ENCODE data around the gene PCBP3.
"Not testable (repeated sequence)": the region's sequence is repeated elsewhere in the genome, so short reads cannot be mapped to it uniquely, and the experiment has no call there.

Gene PCBP3

DNA sequence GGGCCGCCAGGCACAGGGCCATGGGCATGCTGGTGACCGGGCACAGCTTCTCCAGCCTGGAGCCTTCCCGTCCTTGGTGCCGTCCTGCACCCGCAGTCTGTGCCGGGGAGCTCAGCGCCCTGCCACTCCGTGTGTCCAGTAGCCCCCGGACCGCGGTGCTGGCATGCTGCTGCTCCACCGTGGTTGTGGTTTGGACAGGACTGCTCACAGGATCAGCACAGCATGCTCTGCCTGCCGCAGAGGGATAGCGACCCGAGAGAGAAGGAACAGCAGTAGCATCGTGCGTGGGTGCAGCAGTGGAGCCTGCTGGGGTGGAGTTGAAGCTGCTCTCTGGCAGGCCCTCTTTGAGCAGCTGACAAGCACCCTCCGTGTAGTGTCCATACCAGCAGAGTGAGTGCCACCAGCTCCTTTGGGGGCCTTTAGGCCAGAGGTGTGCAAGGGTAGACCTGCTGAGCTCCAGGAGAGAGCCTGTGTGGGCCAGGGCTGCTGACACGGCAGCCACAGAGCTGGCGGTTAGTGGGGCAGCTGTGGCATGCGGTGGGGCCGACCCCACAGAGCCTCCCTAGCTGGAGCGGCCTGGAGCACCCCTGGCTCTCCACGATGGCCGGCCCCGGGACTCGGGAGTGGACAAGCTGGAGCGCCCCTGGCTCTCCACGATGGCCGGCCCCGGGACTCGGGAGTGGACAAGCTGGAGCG lies 6.4 kb upstream of the PCBP3 start:
- DNase-seq, result no peak

- no peak for DNase-seq
Measured at GRCh38 chr21:45637883-45638282, 5.6 kb upstream of the PCBP3 start.

GRCh38 chr21:45638707-45639106 lies 4.8 kb upstream of the PCBP3 start:
- no peak for DNase-seq

DNA sequence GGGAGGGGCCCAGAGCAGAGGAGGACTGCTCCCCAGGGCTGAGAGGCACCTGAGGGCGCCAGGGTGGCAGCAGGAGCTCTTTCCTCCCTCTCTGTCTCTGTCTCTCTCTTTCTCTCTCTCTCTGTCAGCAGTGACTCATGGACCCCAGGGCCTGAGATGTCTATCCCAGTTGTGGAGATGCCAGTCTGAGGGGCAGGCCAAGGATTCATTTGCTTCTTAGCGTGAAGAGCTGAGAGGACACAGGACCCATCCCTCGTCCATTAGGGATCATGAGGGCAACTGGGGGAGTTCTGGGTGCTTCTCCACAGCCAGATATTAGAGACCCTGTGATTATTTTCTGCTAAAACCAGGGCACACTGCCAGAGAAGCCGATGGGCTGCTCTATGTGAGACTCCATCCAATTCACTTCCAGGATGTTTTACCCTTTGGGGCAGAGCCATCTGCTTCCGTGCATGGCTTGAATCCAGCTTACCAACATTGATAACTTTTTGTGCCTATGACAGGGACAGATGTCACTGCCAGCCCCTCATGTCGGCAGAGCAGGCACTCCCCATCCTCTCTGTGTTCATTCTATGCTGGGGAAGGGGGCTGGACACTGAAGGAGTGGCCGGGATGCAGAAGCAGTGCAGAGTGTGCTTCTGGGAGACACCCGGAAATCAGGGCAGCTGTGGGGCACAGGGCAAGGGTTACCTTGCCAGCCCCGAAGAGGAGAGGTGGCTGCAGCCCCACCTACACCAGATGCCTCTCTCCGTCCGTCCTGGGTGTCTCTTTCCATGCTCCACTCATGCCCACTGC lies 4.1 kb upstream of the PCBP3 start:
- DNase-seq, result no peak

GRCh38 chr21:45640001-45640887 lies 3.3 kb upstream of the PCBP3 start:
- DNase-seq, result no peak

- DNase-seq, result no peak
Measured at GRCh38 chr21:45640888-45641479, 2.5 kb upstream of the PCBP3 start.

DNA sequence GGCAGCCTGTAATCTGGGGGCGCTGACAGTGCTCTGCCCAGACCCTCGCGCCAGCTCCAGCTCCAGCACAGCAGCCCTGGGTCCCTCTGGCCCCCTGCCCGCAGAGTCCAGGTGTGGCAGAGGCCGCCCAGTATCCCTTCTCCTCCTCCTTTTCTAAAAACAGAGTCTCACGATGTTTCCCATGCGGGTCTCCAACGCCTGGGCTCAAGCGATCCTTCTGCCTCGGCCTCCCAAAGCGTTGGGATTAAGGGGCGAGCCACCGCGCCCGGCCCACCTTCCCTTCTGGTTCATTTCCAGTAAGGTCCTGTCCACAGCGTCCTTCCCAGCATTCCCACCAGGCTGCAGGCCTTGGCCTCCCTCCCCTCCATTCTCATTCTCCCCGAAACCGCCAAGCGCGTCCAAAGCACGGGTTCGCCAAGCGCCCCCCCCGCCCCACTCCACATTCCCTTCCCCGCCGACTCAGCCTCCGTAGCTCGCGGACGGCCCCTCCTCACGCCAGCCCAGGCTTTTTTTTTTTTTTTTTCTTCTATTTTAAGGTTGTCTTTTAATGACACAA lies 2.0 kb upstream of the PCBP3 start:
- no peak for DNase-seq

GRCh38 chr21:45642122-45642813 lies 1.3 kb upstream of the PCBP3 start:
- DNase-seq, result peak; percentile 49

DNA sequence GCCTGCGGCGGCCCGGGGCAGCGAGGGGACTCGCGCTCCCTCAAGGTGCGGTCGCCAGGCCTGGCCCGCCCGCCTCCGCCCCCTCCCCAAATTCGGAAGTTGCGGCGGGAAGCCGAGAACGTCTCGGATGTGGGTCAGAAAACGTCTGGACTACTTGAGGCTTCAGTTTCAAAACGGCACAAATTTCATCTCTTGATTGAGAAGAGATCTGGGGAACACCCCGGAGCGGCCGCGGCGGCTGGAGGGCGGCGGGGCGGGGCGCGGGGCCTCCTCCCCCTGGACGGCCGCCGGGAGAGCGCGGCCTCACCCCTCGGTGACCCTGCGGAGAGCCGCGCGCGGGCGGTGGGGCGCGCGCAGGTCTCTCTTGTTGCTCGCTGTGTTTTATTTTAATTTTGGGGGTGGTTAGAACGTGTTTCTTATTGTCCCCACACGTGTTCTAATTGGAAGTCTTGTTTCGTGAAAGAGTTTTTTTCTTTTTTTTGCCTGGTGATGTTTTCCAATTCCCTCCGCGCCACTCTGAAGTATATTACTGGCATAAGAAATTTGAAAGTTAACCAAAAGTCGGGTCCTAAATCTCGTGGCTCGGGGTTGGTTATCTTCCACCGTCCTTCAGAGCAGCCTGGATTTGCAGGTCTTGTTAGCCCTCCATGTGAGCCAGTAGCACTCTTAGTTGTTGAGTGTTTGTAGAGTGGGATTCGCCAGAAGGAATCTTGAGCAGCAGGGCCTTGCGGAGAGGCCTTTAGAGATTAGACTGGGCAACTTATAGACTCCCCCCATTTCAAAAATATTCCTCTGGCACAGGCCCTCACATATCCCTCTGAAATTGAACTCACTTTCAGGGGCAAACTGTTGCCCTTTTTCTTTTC lies 749 bp downstream of the PCBP3 start:
- no peak for DNase-seq

- no peak for DNase-seq
Measured at GRCh38 chr21:45651921-45652320, 8.4 kb downstream of the PCBP3 start.

DNA sequence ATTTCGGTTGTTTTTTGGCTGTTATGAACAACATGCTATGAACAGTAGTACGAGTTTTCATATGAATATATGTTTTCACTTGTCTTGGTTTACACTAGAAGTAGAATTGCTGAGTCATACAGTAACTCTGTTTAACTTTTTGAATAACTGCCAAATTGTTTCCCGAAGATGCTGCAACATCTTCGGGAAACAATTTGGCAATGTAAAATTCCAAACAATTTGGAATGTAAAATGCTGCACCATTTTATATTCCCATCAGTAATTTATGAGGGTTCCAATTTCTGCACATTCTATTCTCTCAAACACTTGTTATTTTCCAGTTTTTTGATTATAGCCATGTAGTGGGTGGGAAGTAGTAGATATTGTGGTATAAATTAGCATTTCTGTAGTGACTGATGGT lies 11.6 kb downstream of the PCBP3 start:
- no peak for DNase-seq

GRCh38 chr21:45656114-45656513 lies 12.6 kb downstream of the PCBP3 start:
- DNase-seq, result not testable (repeated sequence)

DNA sequence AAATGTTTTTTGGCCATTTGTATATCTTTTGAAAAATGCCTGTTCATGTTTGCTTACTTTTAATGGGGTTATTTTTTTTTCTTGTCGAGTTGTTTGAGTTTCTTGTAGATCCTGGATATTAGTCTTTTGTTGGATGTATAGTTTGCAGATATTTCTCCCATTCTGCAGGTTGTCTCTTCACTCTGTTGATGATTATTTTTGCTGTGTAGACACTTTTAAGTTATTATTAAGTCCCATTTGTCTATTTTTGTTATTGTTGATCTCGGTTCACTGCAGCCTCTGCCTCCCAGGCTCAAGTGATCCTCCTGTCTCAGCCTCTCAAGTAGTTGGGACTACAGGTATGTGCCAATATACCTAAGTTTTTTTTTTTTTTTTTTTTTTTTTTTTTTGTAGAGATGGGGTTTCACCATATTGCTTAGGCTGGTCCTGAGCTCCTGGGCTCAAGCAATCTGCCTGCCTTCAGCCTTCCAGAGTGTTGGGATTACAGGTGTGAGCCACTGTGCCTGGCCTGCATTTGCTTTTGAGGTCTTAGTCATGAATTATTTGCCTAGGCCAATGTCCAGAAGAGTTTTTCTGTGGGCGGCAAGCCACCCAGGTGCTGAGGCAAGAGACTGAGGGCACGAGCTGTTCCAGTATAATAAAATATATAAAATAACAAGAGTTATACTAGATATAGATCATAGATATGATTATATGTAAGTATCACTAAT lies 18.5 kb downstream of the PCBP3 start:
- not testable (repeated sequence) for DNase-seq

- DNase-seq, result not testable (repeated sequence)
Measured at GRCh38 chr21:45662623-45663245, 19.2 kb downstream of the PCBP3 start.

- no peak for DNase-seq
Measured at GRCh38 chr21:45669382-45669781, 25.9 kb downstream of the PCBP3 start.

GRCh38 chr21:45670731-45671130 lies 27.2 kb downstream of the PCBP3 start:
- DNase-seq, result no peak

DNA sequence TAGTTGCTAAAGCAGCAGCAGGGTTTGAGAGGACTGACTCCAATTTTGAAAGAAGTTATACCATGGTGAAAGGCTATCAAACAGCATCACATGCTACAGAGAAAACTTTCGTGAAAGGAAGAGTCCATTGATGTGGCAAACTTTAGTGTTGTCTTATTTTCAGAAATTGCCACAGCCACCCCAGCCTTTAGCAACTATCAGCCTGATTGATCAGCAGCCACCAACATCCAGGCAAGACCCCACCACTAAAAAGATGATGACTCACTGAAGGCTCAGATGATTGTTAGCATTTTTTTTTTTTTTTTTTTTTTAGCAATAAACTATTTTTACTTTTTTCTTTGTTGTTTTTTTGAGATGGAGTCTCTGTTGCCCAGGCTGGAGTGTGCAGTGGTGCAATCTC lies 35.3 kb downstream of the PCBP3 start:
- DNase-seq, result not testable (repeated sequence)

DNA sequence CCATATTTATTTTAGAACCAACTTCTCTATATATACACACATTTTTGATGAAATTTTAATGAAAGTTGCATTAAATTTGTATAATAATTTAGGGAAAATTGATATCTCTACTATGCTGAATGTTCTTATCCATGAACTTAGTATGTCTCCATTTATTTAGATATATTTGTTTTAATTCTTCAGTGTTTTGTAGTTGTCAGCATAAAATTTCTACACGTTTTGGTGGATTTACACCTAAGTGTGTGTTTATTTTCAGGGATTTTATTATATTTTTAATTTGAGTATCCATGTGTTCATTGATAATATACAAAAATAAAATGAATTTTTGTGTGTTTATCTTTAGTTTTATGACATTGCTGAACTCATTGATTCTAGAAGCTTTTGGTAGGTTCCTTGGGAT lies 36.7 kb downstream of the PCBP3 start:
- DNase-seq, result no peak

DNA sequence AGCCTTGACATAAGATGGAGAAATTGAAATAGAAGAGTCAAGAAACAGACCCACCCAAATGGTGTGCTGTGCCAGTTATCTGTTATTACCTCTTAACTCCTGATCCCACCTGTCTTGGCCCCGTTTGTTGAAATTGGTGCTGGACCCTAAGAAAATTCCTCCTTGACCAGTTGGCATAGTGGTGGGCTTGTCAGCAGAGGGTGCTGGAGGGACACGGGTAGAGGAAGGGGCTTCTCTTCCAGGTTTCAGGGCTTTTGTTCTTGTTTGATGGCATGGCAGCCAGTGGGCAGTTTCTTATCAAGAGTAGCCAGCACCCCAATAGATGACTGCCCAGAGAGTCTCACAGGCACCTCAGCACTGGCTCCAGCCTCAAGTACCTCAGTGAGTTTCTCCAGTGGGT lies 51.6 kb downstream of the PCBP3 start:
- no peak for DNase-seq
